ENCODE data around the gene S1PR2. TPM values are rescaled to one million over a fixed set of nuclear protein-coding genes. Genes with fewer than 3 reads are reported as not detected.

S1PR2 gene
- total and polyA plus RNA-seq, 9 of the 15 experiments (the other 6 are each of a cell fraction or from before 2014, with no cell fraction given) = 1.5 to 3.9 (median 2.0) TPM

- peak overlapping the region; percentile 73 to 93 for H3K9ac ChIP-seq (ENCODE audit: insufficient read depth in 1 of 2, low read depth in 2 of 2, low read length in 2 of 2)
- peaks cover 30% of the 10 kb centered on the region for H3K79me2 ChIP-seq (ENCODE audit: control insufficient read depth, insufficient read depth, low read length)
- 17% methylated on average over 47 of the region's 59 CpGs for WGBS (ENCODE audit: insufficient coverage, low coverage, missing lambda C conversion rate)
- ChIA-PET CTCF (ENCODE audit: low intra/inter-chr PET ratio) (interaction anchor here (1.2 to 3.9 kb wide), 2 partner anchors 19 to 119 kb away, joined by 3 to 77 read pairs; no protein-coding TSS in a partner anchor), POLR2A (interaction anchor here (0.6 to 3.7 kb wide), 15 partner anchors 9 to 160 kb away, joined by 3 to 74 read pairs (median 4); partner anchors contain the start of genes FDX2, ICAM4, ICAM5 and RAVER1)
- peak overlapping the region; percentile 48 for H3K4me3 ChIP-seq
- no peaks in the 10 kb centered on the region for H3K9me3 ChIP-seq (replicated peaks; ENCODE audit: control insufficient read depth, insufficient read depth, low read depth, low read length)
- H3K27me3 ChIP-seq (ENCODE audit: control insufficient read depth in 2 of 2, insufficient read depth in 2 of 2, low read length in 2 of 2) = no peaks in the 10 kb centered on the region
- ATAC-seq = peak; percentile 80
- no TSS peak for BruUV-seq (replicated peaks)
- peak overlapping the region; percentile 91 for H2AFZ ChIP-seq (ENCODE audit: low read depth, low read length)
- peaks cover 16 to 33% of the 10 kb centered on the region in 2 experiments; a peak in 4 of 5 replicates for H3K4me1 ChIP-seq (replicated peaks in 1 of 2; ENCODE audit: control insufficient read depth in 2 of 2, insufficient read depth in 2 of 2, low read length in 2 of 2)
- no peaks in the 10 kb centered on the region for H3K9me1 ChIP-seq (ENCODE audit: control insufficient read depth, insufficient read depth, low read length)
- intact Hi-C loops (cut with micrococcal nuclease) (loop anchor here (1.0 to 2.0 kb wide), 3 partner anchors 20 to 120 kb away; partner anchors contain the start of genes ICAM5 and TYK2), in situ Hi-C loops (cut with MboI) (loop anchor here (5.0 kb wide), 1 partner anchor 118 kb away; no protein-coding TSS in a partner anchor)
- peak overlapping the region; percentile 81 for H3K27ac ChIP-seq (ENCODE audit: extremely low read depth, low read depth, low read length)
- H3K36me3 ChIP-seq (ENCODE audit: control insufficient read depth, insufficient read depth, low read length) = peaks cover 16% of the 10 kb centered on the region; the same call in 2 of the 3 replicates
- peak overlapping the region; percentile 76 for H3K4me2 ChIP-seq (ENCODE audit: insufficient read depth, low read length)
- no peaks in the 10 kb centered on the region for H4K20me1 ChIP-seq (replicated peaks; ENCODE audit: control insufficient read depth, insufficient read depth, low read length)
- FAIRE-seq = peak; percentile 77
- peak; percentile 80 to 91 (median 86) for DNase-seq (ENCODE audit: extremely low read depth in 1 of 4, low spot score in 3 of 4)
- TF ChIP-seq, protein P1, sequence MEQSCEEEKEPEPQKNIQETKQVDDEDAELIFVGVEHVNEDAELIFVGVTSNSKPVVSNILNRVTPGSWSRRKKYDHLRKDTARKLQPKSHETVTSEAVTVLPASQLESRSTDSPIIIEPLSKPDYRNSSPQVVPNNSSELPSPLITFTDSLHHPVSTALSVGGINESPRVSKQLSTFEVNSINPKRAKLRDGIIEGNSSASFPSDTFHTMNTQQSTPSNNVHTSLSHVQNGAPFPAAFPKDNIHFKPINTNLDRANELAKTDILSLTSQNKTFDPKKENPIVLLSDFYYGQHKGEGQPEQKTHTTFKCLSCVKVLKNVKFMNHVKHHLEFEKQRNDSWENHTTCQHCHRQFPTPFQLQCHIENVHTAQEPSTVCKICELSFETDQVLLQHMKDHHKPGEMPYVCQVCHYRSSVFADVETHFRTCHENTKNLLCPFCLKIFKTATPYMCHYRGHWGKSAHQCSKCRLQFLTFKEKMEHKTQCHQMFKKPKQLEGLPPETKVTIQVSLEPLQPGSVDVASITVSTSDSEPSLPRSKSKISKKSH (CRISPR knock-in tag; IDR thresholded peaks at IDR 0.05) = no peak
- no peak for TF ChIP-seq MBD2 (IDR thresholded peaks at IDR 0.05; ENCODE audit: borderline replicate concordance, low read depth)
- TF ChIP-seq POLR2G (IDR thresholded peaks at IDR 0.05; ENCODE audit: low read depth, low read length) = peak; percentile 34; the same call in 1 of the 2 replicates
- peak; percentile 82 for TF ChIP-seq CHD4 (IDR thresholded peaks at IDR 0.05; ENCODE audit: insufficient read depth, insufficient replicate concordance, low read depth, low read length, poor library complexity, severe bottlenecking)
- peak; percentile 50; the same call in 1 of the 2 replicates for TF ChIP-seq ATF7 (IDR thresholded peaks at IDR 0.05)
- TF ChIP-seq, protein P2, sequence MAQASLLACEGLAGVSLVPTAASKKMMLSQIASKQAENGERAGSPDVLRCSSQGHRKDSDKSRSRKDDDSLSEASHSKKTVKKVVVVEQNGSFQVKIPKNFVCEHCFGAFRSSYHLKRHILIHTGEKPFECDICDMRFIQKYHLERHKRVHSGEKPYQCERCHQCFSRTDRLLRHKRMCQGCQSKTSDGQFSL (CRISPR knock-in tag; IDR thresholded peaks at IDR 0.05) = 0 out of 2 replicates have a peak, but pooled peaks have one; percentile 33
- TF ChIP-seq, protein P2 (tag; IDR thresholded peaks at IDR 0.05) = no peak
- TF ChIP-seq ESRRA (IDR thresholded peaks at IDR 0.05; ENCODE audit: borderline replicate concordance, low read depth) = no peak; the same call in 1 of the 2 replicates
- TF ChIP-seq, protein P3, sequence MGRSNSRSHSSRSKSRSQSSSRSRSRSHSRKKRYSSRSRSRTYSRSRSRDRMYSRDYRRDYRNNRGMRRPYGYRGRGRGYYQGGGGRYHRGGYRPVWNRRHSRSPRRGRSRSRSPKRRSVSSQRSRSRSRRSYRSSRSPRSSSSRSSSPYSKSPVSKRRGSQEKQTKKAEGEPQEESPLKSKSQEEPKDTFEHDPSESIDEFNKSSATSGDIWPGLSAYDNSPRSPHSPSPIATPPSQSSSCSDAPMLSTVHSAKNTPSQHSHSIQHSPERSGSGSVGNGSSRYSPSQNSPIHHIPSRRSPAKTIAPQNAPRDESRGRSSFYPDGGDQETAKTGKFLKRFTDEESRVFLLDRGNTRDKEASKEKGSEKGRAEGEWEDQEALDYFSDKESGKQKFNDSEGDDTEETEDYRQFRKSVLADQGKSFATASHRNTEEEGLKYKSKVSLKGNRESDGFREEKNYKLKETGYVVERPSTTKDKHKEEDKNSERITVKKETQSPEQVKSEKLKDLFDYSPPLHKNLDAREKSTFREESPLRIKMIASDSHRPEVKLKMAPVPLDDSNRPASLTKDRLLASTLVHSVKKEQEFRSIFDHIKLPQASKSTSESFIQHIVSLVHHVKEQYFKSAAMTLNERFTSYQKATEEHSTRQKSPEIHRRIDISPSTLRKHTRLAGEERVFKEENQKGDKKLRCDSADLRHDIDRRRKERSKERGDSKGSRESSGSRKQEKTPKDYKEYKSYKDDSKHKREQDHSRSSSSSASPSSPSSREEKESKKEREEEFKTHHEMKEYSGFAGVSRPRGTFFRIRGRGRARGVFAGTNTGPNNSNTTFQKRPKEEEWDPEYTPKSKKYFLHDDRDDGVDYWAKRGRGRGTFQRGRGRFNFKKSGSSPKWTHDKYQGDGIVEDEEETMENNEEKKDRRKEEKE (IDR thresholded peaks at IDR 0.05; ENCODE audit: borderline replicate concordance in 1 of 2, control insufficient read depth in 1 of 2, low read depth in 2 of 2, low read length in 1 of 2) = no peak
- no peak for TF ChIP-seq ZNF507 (tag; conservative IDR thresholded peaks at IDR 0.05)
- TF ChIP-seq TAF1 (IDR thresholded peaks at IDR 0.05; ENCODE audit: control insufficient read depth, extremely low read depth, insufficient read depth, low read length, severe bottlenecking) = peak; percentile 2
- 0 out of 4 replicates have a peak, but pooled peaks of 1 of the 2 experiments have one; percentile 25 for TF ChIP-seq FOXK2 (conservative IDR thresholded peaks at IDR 0.05 in 1 of 2, IDR thresholded peaks at IDR 0.05 in 1 of 2; ENCODE audit: low read depth in 2 of 2)
These were observed 38.4 kb upstream of the S1PR2 start for GRCh38 chr19:10269333-10270179.

All from K562 (cell line).